Measurements from ENCODE around the gene PHLPP1. TPM values are rescaled to one million over a fixed set of nuclear protein-coding genes. Genes with fewer than 3 reads are reported as not detected.

The PHLPP1 gene
- polyA plus RNA-seq, 2 donors = 4.3 to 4.5 TPM

- Histone ChIP-seq H3K9me3 (ENCODE audit: control insufficient read depth in 2 of 2, insufficient read depth in 1 of 2, low read depth in 1 of 2, low read length in 1 of 2) (no peaks in the 10 kb centered on the region), H3K27ac (ENCODE audit: low read depth in 2 of 2, low read length in 1 of 2) (no peak overlapping the region), H3K27me3 (ENCODE audit: control insufficient read depth in 1 of 2, insufficient read depth in 2 of 2, low read length in 2 of 2) (no peaks in the 10 kb centered on the region), H3K4me1 (ENCODE audit: control insufficient read depth in 2 of 2, insufficient read depth in 2 of 2, low read length in 1 of 2) (no peaks in the 10 kb centered on the region), H3K36me3 (ENCODE audit: control insufficient read depth in 2 of 2, insufficient read depth in 2 of 2, low read length in 1 of 2) (no peaks in the 10 kb centered on the region), H3K4me3 (ENCODE audit: low read depth in 1 of 2, low read length in 2 of 2) (no peak overlapping the region)
- 92 to 93% methylated on average over 8 of the region's 8 CpGs for WGBS, 2 donors
Measured at GRCh38 chr18:62867534-62867933, 152.2 kb downstream of the PHLPP1 start.

GRCh38 chr18:62868645-62869044, 153.3 kb downstream of the PHLPP1 start:
- H3K9me3 ChIP-seq (ENCODE audit: control insufficient read depth in 2 of 2, insufficient read depth in 1 of 2, low read depth in 1 of 2, low read length in 1 of 2) = no peaks in the 10 kb centered on the region
- no peaks in the 10 kb centered on the region for H3K36me3 ChIP-seq (ENCODE audit: control insufficient read depth in 2 of 2, insufficient read depth in 2 of 2, low read length in 1 of 2)
- no peaks in the 10 kb centered on the region for H3K27me3 ChIP-seq (ENCODE audit: control insufficient read depth in 1 of 2, insufficient read depth in 2 of 2, low read length in 2 of 2)
- H3K4me3 ChIP-seq (ENCODE audit: low read depth in 1 of 2, low read length in 2 of 2) = no peak overlapping the region
- H3K4me1 ChIP-seq (ENCODE audit: control insufficient read depth in 2 of 2, insufficient read depth in 2 of 2, low read length in 1 of 2) = no peaks in the 10 kb centered on the region
- no peak overlapping the region for H3K27ac ChIP-seq (ENCODE audit: low read depth in 2 of 2, low read length in 1 of 2)

- Histone ChIP-seq H3K27ac (ENCODE audit: low read depth in 2 of 2, low read length in 1 of 2) (no peak overlapping the region), H3K4me1 (ENCODE audit: control insufficient read depth in 2 of 2, insufficient read depth in 2 of 2, low read length in 1 of 2) (no peaks in the 10 kb centered on the region)
Measured at GRCh38 chr18:62870643-62871042, 155.3 kb downstream of the PHLPP1 start.

GRCh38 chr18:62875323-62875722, 160.0 kb downstream of the PHLPP1 start:
- no peaks in the 10 kb centered on the region for H3K27me3 ChIP-seq (ENCODE audit: control insufficient read depth in 1 of 2, insufficient read depth in 2 of 2, low read length in 2 of 2)
- WGBS, 2 donors = 78 to 79% methylated on average over 3 of the region's 3 CpGs
- no peaks in the 10 kb centered on the region for H3K9me3 ChIP-seq (ENCODE audit: control insufficient read depth in 2 of 2, insufficient read depth in 1 of 2, low read depth in 1 of 2, low read length in 1 of 2)
- H3K4me3 ChIP-seq (ENCODE audit: low read depth in 1 of 2, low read length in 2 of 2) = no peak overlapping the region
- no peaks in the 10 kb centered on the region for H3K4me1 ChIP-seq (ENCODE audit: control insufficient read depth in 2 of 2, insufficient read depth in 2 of 2, low read length in 1 of 2)
- H3K36me3 ChIP-seq (ENCODE audit: control insufficient read depth in 2 of 2, insufficient read depth in 2 of 2, low read length in 1 of 2) = no peaks in the 10 kb centered on the region
- no peak overlapping the region for H3K27ac ChIP-seq (ENCODE audit: low read depth in 2 of 2, low read length in 1 of 2)

More at GRCh38 chr18:62870643-62871042, 155.3 kb downstream of the PHLPP1 start:
- Histone ChIP-seq H3K9me3 (ENCODE audit: control insufficient read depth in 2 of 2, insufficient read depth in 1 of 2, low read depth in 1 of 2, low read length in 1 of 2) (no peaks in the 10 kb centered on the region), H3K36me3 (ENCODE audit: control insufficient read depth in 2 of 2, insufficient read depth in 2 of 2, low read length in 1 of 2) (no peaks in the 10 kb centered on the region), H3K27me3 (ENCODE audit: control insufficient read depth in 1 of 2, insufficient read depth in 2 of 2, low read length in 2 of 2) (no peaks in the 10 kb centered on the region), H3K4me3 (ENCODE audit: low read depth in 1 of 2, low read length in 2 of 2) (no peak overlapping the region)

- H3K9me3 ChIP-seq (ENCODE audit: control insufficient read depth in 2 of 2, insufficient read depth in 1 of 2, low read depth in 1 of 2, low read length in 1 of 2) = no peaks in the 10 kb centered on the region
- 84 to 87% methylated on average over 4 of the region's 4 CpGs for WGBS, 2 donors
- H3K4me3 ChIP-seq (ENCODE audit: low read depth in 1 of 2, low read length in 2 of 2) = no peak overlapping the region
- no peaks in the 10 kb centered on the region for H3K36me3 ChIP-seq (ENCODE audit: control insufficient read depth in 2 of 2, insufficient read depth in 2 of 2, low read length in 1 of 2)
- H3K27ac ChIP-seq (ENCODE audit: low read depth in 2 of 2, low read length in 1 of 2) = no peak overlapping the region
- H3K27me3 ChIP-seq (ENCODE audit: control insufficient read depth in 1 of 2, insufficient read depth in 2 of 2, low read length in 2 of 2) = no peaks in the 10 kb centered on the region
- H3K4me1 ChIP-seq (ENCODE audit: control insufficient read depth in 2 of 2, insufficient read depth in 2 of 2, low read length in 1 of 2) = no peaks in the 10 kb centered on the region
Measured at GRCh38 chr18:62876111-62876510, 160.8 kb downstream of the PHLPP1 start.

- no peak overlapping the region for H3K27ac ChIP-seq (ENCODE audit: low read depth in 2 of 2, low read length in 1 of 2)
- WGBS, 2 donors = 90 to 95% methylated on average over 3 of the region's 3 CpGs
Measured at GRCh38 chr18:62876828-62877227, 161.5 kb downstream of the PHLPP1 start.

GRCh38 chr18:62877411-62878221, 162.3 kb downstream of the PHLPP1 start:
- 51 to 53% methylated on average over 6 of the region's 6 CpGs for WGBS, 2 donors
- Histone ChIP-seq H3K27me3 (ENCODE audit: control insufficient read depth in 1 of 2, insufficient read depth in 2 of 2, low read length in 2 of 2) (no peaks in the 10 kb centered on the region), H3K9me3 (ENCODE audit: control insufficient read depth in 2 of 2, insufficient read depth in 1 of 2, low read depth in 1 of 2, low read length in 1 of 2) (no peaks in the 10 kb centered on the region), H3K36me3 (ENCODE audit: control insufficient read depth in 2 of 2, insufficient read depth in 2 of 2, low read length in 1 of 2) (no peaks in the 10 kb centered on the region), H3K4me3 (ENCODE audit: low read depth in 1 of 2, low read length in 2 of 2) (no peak overlapping the region), H3K27ac (ENCODE audit: low read depth in 2 of 2, low read length in 1 of 2) (no peak overlapping the region), H3K4me1 (ENCODE audit: control insufficient read depth in 2 of 2, insufficient read depth in 2 of 2, low read length in 1 of 2) (peaks cover 0 to 2% of the 10 kb centered on the region in 2 donors)

More at GRCh38 chr18:62876828-62877227, 161.5 kb downstream of the PHLPP1 start:
- H3K36me3 ChIP-seq (ENCODE audit: control insufficient read depth in 2 of 2, insufficient read depth in 2 of 2, low read length in 1 of 2) = no peaks in the 10 kb centered on the region
- H3K27me3 ChIP-seq (ENCODE audit: control insufficient read depth in 1 of 2, insufficient read depth in 2 of 2, low read length in 2 of 2) = no peaks in the 10 kb centered on the region
- no peak overlapping the region for H3K4me3 ChIP-seq (ENCODE audit: low read depth in 1 of 2, low read length in 2 of 2)
- H3K4me1 ChIP-seq (ENCODE audit: control insufficient read depth in 2 of 2, insufficient read depth in 2 of 2, low read length in 1 of 2) = peaks cover 0 to 2% of the 10 kb centered on the region in 2 donors
- H3K9me3 ChIP-seq (ENCODE audit: control insufficient read depth in 2 of 2, insufficient read depth in 1 of 2, low read depth in 1 of 2, low read length in 1 of 2) = no peaks in the 10 kb centered on the region

GRCh38 chr18:62878305-62878704, 163.0 kb downstream of the PHLPP1 start:
- Histone ChIP-seq H3K27me3 (ENCODE audit: control insufficient read depth in 1 of 2, insufficient read depth in 2 of 2, low read length in 2 of 2) (no peaks in the 10 kb centered on the region), H3K27ac (ENCODE audit: low read depth in 2 of 2, low read length in 1 of 2) (no peak overlapping the region), H3K9me3 (ENCODE audit: control insufficient read depth in 2 of 2, insufficient read depth in 1 of 2, low read depth in 1 of 2, low read length in 1 of 2) (no peaks in the 10 kb centered on the region), H3K4me3 (ENCODE audit: low read depth in 1 of 2, low read length in 2 of 2) (no peak overlapping the region), H3K4me1 (ENCODE audit: control insufficient read depth in 2 of 2, insufficient read depth in 2 of 2, low read length in 1 of 2) (peaks cover 0 to 2% of the 10 kb centered on the region in 2 donors), H3K36me3 (ENCODE audit: control insufficient read depth in 2 of 2, insufficient read depth in 2 of 2, low read length in 1 of 2) (no peaks in the 10 kb centered on the region)
- 74 to 78% methylated on average over 3 of the region's 3 CpGs for WGBS, 2 donors

GRCh38 chr18:62880034-62880433, 164.7 kb downstream of the PHLPP1 start:
- Histone ChIP-seq H3K36me3 (ENCODE audit: control insufficient read depth in 2 of 2, insufficient read depth in 2 of 2, low read length in 1 of 2) (no peaks in the 10 kb centered on the region), H3K4me3 (ENCODE audit: low read depth in 1 of 2, low read length in 2 of 2) (no peak overlapping the region), H3K9me3 (ENCODE audit: control insufficient read depth in 2 of 2, insufficient read depth in 1 of 2, low read depth in 1 of 2, low read length in 1 of 2) (no peaks in the 10 kb centered on the region), H3K27ac (ENCODE audit: low read depth in 2 of 2, low read length in 1 of 2) (no peak overlapping the region), H3K27me3 (ENCODE audit: control insufficient read depth in 1 of 2, insufficient read depth in 2 of 2, low read length in 2 of 2) (no peaks in the 10 kb centered on the region), H3K4me1 (ENCODE audit: control insufficient read depth in 2 of 2, insufficient read depth in 2 of 2, low read length in 1 of 2) (peaks cover 0 to 2% of the 10 kb centered on the region in 2 donors)
- WGBS, 2 donors = 98 to 100% methylated on average over 1 of the region's 1 CpG

Measured in esophagus (tissue), 2 donors.